Mammary epithelial cell (primary cell): ENCODE results near the gene PTPN1.

Experiments used
- CTCF ChIP-seq, 2 donors: IDR thresholded peaks in 1 of 2; conservative IDR thresholded peaks in 1 of 2; 2 replicates each; pipeline ENCODE4 v1.5.1; 2011 to 2012; ENCODE audit warnings: inconsistent platforms in 2 of 2, low read length in 2 of 2, mild to moderate bottlenecking in 2 of 2, control low read depth in 1 of 2, low read depth in 1 of 2; ENCODE audit not compliant: insufficient read depth in 1 of 2; ENCODE audit errors: extremely low read depth in 1 of 2
- EZH2 ChIP-seq: IDR thresholded peaks from 2 replicates; pipeline ENCODE4 v1.6.1; 2012; ENCODE audit warnings: low read length, inconsistent platforms, borderline replicate concordance

- TF ChIP-seq CTCF (conservative IDR thresholded peaks at IDR 0.05 in 1 of 2, IDR thresholded peaks at IDR 0.05 in 1 of 2; ENCODE audit: extremely low read depth in 1 of 2, insufficient read depth in 1 of 2, low read depth in 1 of 2, low read length in 2 of 2) = no peak
- TF ChIP-seq EZH2 = no peak
These were observed 5.4 kb downstream of the PTPN1 start for GRCh38 chr20:50515471-50516106.
